Measurements from ENCODE around the gene PTBP3. TPM values are rescaled to one million over a fixed set of nuclear protein-coding genes. Genes with fewer than 3 reads are reported as not detected.

The PTBP3 gene
- total and polyA plus RNA-seq, 2 of the 13 experiments (the other 11 are each of a cell fraction or from before 2014, with no cell fraction given), result 52.8 to 61.1 TPM

DNA sequence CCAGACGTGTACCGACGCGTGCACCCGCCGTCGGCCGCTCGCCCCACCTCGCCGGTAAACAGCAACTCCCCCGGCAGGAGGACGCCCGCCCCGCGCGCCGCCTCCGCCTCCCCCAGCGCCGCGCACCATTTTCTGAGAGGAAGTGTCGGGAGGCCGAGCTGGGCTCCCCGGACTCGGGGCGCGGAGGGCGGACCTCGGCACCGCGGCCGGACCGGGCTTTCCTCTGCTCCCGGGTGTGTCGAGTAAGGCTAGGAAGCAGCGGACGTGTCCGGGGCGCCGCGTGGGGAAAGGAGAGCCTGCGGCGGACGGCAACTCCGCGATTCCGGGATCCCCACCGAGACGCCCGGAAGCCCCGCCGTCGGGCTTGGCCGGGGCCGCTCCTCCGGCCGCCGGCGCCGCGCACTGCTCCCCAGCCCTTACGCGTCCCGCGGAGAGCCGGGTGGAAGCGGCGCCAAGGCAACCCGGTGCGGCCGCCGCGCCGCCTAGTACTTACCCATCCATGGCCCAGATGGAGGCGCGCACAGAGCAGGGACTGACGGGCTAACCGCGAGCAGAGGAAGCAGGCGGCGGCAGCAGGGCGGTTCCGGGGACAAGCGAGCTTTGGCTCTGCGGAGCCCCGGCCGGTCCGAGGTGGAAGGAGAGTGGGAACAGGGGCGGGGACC lies at the start of gene PTBP3 (continued):
- no peak for TF ChIP-seq ZC3H4 (CRISPR knock-in tag; IDR thresholded peaks at IDR 0.05; ENCODE audit: borderline replicate concordance)
- no peak for TF ChIP-seq RORA (CRISPR knock-in tag; IDR thresholded peaks at IDR 0.05)
- peak; percentile 70 for TF ChIP-seq HDAC2 (CRISPR knock-in tag; IDR thresholded peaks at IDR 0.05)
- TF ChIP-seq SPEN (CRISPR knock-in tag; IDR thresholded peaks at IDR 0.05; ENCODE audit: low read depth), result peak; percentile 69
- TF ChIP-seq, protein P1, sequence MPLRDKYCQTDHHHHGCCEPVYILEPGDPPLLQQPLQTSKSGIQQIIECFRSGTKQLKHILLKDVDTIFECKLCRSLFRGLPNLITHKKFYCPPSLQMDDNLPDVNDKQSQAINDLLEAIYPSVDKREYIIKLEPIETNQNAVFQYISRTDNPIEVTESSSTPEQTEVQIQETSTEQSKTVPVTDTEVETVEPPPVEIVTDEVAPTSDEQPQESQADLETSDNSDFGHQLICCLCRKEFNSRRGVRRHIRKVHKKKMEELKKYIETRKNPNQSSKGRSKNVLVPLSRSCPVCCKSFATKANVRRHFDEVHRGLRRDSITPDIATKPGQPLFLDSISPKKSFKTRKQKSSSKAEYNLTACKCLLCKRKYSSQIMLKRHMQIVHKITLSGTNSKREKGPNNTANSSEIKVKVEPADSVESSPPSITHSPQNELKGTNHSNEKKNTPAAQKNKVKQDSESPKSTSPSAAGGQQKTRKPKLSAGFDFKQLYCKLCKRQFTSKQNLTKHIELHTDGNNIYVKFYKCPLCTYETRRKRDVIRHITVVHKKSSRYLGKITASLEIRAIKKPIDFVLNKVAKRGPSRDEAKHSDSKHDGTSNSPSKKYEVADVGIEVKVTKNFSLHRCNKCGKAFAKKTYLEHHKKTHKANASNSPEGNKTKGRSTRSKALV (CRISPR knock-in tag; IDR thresholded peaks at IDR 0.05), result peak; percentile 51; the same call in 1 of the 2 replicates
- peak; percentile 84 for TF ChIP-seq KDM2A (CRISPR knock-in tag; IDR thresholded peaks at IDR 0.05; ENCODE audit: borderline replicate concordance, low read depth)
- TF ChIP-seq MAFG (CRISPR knock-in tag; IDR thresholded peaks at IDR 0.05), result no peak
- TF ChIP-seq, protein P2, sequence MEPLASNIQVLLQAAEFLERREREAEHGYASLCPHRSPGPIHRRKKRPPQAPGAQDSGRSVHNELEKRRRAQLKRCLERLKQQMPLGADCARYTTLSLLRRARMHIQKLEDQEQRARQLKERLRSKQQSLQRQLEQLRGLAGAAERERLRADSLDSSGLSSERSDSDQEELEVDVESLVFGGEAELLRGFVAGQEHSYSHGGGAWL (CRISPR knock-in tag; IDR thresholded peaks at IDR 0.05), result peak; percentile 92; the same call in 1 of the 2 replicates
- TF ChIP-seq, protein P3, sequence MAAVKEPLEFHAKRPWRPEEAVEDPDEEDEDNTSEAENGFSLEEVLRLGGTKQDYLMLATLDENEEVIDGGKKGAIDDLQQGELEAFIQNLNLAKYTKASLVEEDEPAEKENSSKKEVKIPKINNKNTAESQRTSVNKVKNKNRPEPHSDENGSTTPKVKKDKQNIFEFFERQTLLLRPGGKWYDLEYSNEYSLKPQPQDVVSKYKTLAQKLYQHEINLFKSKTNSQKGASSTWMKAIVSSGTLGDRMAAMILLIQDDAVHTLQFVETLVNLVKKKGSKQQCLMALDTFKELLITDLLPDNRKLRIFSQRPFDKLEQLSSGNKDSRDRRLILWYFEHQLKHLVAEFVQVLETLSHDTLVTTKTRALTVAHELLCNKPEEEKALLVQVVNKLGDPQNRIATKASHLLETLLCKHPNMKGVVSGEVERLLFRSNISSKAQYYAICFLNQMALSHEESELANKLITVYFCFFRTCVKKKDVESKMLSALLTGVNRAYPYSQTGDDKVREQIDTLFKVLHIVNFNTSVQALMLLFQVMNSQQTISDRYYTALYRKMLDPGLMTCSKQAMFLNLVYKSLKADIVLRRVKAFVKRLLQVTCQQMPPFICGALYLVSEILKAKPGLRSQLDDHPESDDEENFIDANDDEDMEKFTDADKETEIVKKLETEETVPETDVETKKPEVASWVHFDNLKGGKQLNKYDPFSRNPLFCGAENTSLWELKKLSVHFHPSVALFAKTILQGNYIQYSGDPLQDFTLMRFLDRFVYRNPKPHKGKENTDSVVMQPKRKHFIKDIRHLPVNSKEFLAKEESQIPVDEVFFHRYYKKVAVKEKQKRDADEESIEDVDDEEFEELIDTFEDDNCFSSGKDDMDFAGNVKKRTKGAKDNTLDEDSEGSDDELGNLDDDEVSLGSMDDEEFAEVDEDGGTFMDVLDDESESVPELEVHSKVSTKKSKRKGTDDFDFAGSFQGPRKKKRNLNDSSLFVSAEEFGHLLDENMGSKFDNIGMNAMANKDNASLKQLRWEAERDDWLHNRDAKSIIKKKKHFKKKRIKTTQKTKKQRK (IDR thresholded peaks at IDR 0.05; ENCODE audit: low read length), result no peak
- TF ChIP-seq, protein P4, sequence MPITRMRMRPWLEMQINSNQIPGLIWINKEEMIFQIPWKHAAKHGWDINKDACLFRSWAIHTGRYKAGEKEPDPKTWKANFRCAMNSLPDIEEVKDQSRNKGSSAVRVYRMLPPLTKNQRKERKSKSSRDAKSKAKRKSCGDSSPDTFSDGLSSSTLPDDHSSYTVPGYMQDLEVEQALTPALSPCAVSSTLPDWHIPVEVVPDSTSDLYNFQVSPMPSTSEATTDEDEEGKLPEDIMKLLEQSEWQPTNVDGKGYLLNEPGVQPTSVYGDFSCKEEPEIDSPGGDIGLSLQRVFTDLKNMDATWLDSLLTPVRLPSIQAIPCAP (CRISPR knock-in tag; IDR thresholded peaks at IDR 0.05; ENCODE audit: low read depth), result 0 out of 2 replicates have a peak, but pooled peaks have one; percentile 7
- peak; percentile 84 for TF ChIP-seq SAP130 (CRISPR knock-in tag; IDR thresholded peaks at IDR 0.05; ENCODE audit: low read depth)
- peak; percentile 21 for TF ChIP-seq BRCA1 (CRISPR knock-in tag; IDR thresholded peaks at IDR 0.05)
- TF ChIP-seq, protein P5, sequence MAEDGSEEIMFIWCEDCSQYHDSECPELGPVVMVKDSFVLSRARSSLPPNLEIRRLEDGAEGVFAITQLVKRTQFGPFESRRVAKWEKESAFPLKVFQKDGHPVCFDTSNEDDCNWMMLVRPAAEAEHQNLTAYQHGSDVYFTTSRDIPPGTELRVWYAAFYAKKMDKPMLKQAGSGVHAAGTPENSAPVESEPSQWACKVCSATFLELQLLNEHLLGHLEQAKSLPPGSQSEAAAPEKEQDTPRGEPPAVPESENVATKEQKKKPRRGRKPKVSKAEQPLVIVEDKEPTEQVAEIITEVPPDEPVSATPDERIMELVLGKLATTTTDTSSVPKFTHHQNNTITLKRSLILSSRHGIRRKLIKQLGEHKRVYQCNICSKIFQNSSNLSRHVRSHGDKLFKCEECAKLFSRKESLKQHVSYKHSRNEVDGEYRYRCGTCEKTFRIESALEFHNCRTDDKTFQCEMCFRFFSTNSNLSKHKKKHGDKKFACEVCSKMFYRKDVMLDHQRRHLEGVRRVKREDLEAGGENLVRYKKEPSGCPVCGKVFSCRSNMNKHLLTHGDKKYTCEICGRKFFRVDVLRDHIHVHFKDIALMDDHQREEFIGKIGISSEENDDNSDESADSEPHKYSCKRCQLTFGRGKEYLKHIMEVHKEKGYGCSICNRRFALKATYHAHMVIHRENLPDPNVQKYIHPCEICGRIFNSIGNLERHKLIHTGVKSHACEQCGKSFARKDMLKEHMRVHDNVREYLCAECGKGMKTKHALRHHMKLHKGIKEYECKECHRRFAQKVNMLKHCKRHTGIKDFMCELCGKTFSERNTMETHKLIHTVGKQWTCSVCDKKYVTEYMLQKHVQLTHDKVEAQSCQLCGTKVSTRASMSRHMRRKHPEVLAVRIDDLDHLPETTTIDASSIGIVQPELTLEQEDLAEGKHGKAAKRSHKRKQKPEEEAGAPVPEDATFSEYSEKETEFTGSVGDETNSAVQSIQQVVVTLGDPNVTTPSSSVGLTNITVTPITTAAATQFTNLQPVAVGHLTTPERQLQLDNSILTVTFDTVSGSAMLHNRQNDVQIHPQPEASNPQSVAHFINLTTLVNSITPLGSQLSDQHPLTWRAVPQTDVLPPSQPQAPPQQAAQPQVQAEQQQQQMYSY (CRISPR knock-in tag; IDR thresholded peaks at IDR 0.05), result 0 out of 2 replicates have a peak, but pooled peaks have one; percentile 40
- 0 out of 2 replicates have a peak, but pooled peaks have one; percentile 10 for TF ChIP-seq IRF2 (CRISPR knock-in tag; IDR thresholded peaks at IDR 0.05)
- TF ChIP-seq, protein P6, sequence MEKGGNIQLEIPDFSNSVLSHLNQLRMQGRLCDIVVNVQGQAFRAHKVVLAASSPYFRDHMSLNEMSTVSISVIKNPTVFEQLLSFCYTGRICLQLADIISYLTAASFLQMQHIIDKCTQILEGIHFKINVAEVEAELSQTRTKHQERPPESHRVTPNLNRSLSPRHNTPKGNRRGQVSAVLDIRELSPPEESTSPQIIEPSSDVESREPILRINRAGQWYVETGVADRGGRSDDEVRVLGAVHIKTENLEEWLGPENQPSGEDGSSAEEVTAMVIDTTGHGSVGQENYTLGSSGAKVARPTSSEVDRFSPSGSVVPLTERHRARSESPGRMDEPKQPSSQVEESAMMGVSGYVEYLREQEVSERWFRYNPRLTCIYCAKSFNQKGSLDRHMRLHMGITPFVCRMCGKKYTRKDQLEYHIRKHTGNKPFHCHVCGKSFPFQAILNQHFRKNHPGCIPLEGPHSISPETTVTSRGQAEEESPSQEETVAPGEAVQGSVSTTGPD (CRISPR knock-in tag; IDR thresholded peaks at IDR 0.05), result no peak
